HG03342 (cell line): ENCODE results near the gene GSAP.
"Not testable (repeated sequence)": the region's sequence is repeated elsewhere in the genome, so short reads cannot be mapped to it uniquely, and the experiment has no call there.

ENCODE experiments used
- ATAC-seq: cut with Tn5 transposase; IDR thresholded peaks from one replicate; pipeline ENCODE4 v1.9.1; 2021; ENCODE audit warnings: mild to moderate bottlenecking, moderate library complexity; ENCODE audit not compliant: unreplicated experiment

The GSAP gene

DNA sequence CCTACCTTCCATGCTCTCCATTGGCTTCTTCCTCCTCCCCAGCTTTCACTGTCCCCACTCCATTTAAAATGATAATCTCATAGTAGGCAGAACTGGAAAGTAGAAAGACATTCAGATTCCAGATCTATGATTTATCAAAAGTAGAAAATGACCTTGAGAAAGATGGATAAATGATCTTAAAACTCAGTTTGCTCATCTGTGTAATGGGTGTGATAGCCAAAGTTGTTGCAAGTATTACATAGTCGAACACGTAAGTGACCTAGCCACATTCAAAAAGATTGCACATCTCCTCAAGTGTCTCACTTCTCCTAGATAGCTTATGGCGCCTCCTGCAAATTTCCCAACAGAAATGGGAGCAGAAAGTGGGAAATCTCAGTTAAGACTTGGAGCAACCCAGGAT is 126.8 kb downstream of the GSAP start:
- ATAC-seq: no peak

DNA sequence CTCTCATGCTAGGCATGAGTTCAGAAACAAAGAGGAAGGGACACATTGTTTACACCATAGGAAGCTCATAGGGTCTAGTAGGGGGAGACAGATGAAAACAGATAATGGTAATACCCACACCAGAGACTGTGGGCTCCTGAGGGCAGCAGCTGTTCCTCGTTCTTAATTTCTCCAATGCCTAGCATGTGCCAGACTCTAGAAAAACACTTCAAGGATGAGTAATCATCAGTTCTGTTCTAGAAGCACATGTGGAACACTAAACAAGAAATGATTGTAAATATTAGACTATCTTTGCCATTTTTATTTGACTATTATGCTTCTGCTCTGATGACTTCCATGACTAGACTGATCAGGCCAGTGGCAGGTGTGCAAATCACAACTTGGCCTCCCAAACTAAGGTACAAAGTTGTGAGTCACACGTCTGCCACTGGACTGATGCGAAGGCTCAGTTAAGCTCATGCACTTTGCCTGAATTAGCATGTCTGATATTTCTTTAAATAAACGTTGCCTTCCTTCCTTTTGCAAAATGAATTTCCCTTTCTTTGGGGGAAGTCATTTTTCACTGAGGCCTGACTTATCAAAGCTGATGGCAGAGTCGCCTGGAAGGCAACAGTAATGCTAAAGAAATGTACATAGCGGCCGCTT is 127.4 kb downstream of the GSAP start:
- ATAC-seq: no peak

GRCh38 chr7:77284616-77285015 is 131.5 kb downstream of the GSAP start:
- ATAC-seq: no peak

- no peak for ATAC-seq
These were observed 132.1 kb downstream of the GSAP start for GRCh38 chr7:77284005-77284404.

GRCh38 chr7:77282897-77283296 is 133.3 kb downstream of the GSAP start:
- no peak for ATAC-seq

- no peak for ATAC-seq
These were observed 134.2 kb downstream of the GSAP start for GRCh38 chr7:77281780-77282478.

DNA sequence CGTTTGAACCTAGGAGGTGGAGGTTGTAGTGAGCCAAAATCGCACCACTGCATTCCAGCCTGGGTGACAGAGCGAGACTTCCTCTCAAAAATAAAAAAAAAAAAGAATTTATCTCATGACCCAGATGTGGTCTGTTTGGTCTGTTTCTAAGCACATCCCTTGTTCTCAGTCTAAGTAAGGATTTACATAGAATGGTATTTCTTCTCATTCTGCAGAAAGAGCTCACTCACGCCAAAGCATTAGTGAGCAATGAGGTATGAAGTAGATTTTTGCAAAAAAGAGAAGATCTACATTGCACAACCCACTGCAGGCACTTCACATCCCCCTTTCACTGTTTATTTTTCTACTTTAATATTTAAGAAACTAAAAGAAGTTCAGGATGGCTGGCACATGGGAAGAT is 140.0 kb downstream of the GSAP start:
- no peak for ATAC-seq

DNA sequence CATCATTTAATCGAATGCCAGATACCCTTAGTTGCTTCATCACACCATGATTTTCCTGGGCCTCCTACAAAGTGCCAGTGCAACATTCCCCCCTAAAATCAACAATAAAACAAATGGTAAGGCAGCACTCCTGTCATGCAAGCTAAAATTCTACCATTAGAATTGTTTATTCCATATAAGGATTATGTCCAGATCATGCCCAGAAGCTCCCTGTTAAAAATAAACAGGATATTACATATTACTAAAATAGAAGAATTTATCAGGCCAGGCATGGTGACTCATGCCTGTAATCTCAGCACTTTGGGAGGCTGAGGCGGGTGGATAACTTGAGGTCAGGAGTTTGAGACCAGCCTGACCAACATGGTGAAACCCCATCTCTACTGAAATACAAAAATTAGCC is 140.5 kb downstream of the GSAP start:
- not testable (repeated sequence) for ATAC-seq

DNA sequence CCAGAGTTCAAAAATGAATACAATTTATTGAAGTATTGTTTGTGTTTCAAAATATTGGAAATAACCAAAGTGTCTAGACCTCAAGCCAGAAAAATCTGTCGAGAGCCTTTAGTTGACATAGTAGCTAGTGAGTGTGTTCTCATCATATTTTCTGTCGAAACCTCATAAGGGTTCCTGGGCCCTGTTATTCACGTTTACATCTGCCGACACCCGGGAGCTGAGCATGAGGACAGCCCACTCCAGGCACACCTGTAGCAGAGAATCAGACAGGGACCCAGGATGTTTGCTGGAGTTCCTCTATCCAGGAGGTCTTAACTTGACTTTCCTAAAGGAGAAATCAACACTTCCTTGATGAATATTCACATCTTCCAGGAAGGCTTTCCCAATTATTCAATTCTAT is 144.4 kb downstream of the GSAP start:
- no peak for ATAC-seq

GRCh38 chr7:77270094-77270480 is 146.1 kb downstream of the GSAP start:
- no peak for ATAC-seq

DNA sequence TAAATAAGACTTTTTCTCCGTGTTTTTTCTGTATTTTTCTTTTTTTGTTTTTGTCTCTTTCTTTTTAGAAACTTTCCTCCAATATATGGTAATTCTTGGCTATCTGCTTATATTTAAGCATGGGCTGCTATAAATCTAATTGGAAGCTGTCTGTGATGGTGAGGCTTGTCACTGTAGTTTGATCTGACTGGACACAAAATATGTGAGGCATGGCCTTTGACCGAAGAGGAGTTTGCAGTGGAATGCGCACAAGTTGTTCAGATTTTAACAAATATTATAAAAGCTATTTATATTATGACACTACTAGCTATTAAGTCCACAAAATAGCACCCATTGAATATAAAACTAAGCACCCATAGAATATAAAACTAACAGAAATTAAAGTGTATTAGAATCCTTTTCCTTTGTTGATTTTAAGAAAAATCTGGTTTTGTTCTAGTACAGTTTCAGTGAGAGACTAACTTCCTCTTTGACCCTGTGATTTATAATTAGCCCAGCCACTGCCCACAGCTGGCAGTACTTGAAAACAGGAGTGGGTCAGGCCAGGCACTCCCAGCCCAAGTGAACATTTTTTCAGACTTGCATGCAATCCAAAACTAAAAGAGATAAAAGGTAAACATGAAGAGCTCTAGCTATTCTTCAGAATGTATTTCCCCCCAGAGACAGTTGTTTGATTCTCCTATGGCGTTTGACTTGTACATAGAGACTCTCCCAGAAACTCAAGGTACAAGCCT is 146.6 kb downstream of the GSAP start:
- peak; percentile 62 for ATAC-seq

GRCh38 chr7:77266291-77266794 is 149.8 kb downstream of the GSAP start:
- peak; percentile 70 for ATAC-seq

DNA sequence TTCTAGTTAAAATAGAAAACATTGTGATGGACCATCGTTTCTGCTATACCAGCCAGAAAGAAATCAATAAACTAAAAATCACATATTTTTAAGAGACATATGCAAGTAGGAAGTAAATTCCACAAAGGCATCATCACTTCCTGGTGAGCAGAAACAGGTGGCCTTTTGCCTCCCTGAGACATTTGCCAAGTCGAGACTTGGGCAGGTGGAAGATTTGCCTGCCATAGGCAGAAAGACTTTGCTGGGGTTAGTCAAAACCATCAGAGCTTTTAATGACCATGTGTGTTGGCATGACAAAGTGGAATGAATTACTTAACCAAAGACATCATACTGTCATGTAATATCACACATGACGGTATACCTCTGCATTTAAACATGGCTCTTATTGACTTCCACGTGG is 150.5 kb downstream of the GSAP start:
- no peak for ATAC-seq

- no peak for ATAC-seq
These were observed 153.8 kb downstream of the GSAP start for GRCh38 chr7:77262316-77262715.
